ENCODE results near the gene MTO1.
"Not testable (repeated sequence)": the region's sequence is repeated elsewhere in the genome, so short reads cannot be mapped to it uniquely, and the experiment has no call there.

The MTO1 gene

DNA sequence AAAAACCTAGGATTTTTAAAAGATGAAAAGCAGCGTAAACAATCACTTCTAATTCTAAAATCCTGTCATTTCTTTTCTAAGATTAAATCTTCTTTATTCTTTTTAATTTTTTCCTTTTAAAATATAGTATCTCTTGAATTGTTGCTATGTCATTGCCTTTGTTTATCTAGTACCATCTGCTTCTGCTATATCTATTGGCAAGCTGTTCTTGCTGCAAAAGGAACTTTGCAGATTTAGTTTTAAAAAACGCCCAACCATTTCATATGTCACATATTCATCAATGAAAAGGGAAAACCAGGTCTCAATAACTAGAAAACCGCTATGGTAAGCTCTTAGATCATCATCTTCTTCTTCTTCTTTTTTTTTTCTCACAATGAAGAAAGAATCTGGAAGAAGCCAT, 70.8 kb downstream of the MTO1 start:
- Mint-ChIP-seq H3K36me3 (ENCODE audit: low read depth) (no peaks in the 10 kb centered on the region), H3K4me1 (no peaks in the 10 kb centered on the region), H3K27me3 (ENCODE audit: low read depth) (peaks cover 15% of the 10 kb centered on the region), H3K9me3 (no peaks in the 10 kb centered on the region), H3K4me3 (no peak overlapping the region), H3K27ac (no peak overlapping the region)
- TF ChIP-seq, protein P1, sequence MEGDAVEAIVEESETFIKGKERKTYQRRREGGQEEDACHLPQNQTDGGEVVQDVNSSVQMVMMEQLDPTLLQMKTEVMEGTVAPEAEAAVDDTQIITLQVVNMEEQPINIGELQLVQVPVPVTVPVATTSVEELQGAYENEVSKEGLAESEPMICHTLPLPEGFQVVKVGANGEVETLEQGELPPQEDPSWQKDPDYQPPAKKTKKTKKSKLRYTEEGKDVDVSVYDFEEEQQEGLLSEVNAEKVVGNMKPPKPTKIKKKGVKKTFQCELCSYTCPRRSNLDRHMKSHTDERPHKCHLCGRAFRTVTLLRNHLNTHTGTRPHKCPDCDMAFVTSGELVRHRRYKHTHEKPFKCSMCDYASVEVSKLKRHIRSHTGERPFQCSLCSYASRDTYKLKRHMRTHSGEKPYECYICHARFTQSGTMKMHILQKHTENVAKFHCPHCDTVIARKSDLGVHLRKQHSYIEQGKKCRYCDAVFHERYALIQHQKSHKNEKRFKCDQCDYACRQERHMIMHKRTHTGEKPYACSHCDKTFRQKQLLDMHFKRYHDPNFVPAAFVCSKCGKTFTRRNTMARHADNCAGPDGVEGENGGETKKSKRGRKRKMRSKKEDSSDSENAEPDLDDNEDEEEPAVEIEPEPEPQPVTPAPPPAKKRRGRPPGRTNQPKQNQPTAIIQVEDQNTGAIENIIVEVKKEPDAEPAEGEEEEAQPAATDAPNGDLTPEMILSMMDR (IDR thresholded peaks at IDR 0.05; ENCODE audit: unreplicated experiment in 3 of 3) = no peak

DNA sequence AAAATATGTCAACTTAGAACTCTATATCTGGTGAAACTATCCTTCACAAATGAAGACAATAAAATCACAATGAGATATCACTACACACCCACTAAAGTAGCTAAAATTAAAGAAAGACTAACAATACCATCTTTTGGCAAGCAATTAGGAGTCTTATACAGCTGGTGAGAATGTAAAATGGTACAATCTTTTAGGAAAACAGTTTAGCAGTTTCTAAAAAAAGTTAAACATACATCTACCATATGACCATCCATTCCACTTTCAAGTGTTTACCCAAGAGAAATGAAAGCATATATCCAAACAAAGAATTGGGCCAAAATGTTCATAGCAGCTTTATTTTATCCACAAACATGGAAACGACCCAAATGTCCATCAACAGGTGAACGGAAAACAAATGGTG, 73.1 kb downstream of the MTO1 start:
- H3K27ac Mint-ChIP-seq = no peak overlapping the region

DNA sequence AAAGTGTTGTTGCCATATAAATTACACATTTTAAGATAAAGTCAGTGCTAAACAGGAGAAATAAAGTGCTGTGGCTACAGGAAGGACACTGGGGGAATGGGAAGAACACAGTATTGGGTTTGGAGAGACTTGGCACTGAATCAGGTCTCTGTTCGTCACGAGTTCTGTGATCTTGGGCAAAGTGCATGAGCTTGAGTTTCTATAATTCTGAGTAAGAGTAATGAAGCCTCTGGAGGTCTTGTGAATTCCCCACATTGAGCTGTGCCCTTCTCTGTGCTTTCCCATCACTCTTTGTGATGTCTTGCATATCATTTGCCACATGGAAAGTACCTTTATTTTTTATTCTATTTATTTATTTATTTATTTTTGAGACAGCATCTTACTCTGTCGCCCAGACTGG, 76.1 kb downstream of the MTO1 start:
- no peak overlapping the region for H3K27ac Mint-ChIP-seq
- H3K4me3 Mint-ChIP-seq = no peak overlapping the region

More for the DNA sequence above, 73.1 kb downstream of the MTO1 start:
- no peaks in the 10 kb centered on the region for H3K9me3 Mint-ChIP-seq
- no peaks in the 10 kb centered on the region for H3K36me3 Mint-ChIP-seq (ENCODE audit: low read depth)
- no peak overlapping the region for H3K4me3 Mint-ChIP-seq
- H3K27me3 Mint-ChIP-seq (ENCODE audit: low read depth) = peaks cover 7% of the 10 kb centered on the region
- TF ChIP-seq, protein P1 (IDR thresholded peaks at IDR 0.05; ENCODE audit: unreplicated experiment in 3 of 3) = no peak
- no peaks in the 10 kb centered on the region for H3K4me1 Mint-ChIP-seq

DNA sequence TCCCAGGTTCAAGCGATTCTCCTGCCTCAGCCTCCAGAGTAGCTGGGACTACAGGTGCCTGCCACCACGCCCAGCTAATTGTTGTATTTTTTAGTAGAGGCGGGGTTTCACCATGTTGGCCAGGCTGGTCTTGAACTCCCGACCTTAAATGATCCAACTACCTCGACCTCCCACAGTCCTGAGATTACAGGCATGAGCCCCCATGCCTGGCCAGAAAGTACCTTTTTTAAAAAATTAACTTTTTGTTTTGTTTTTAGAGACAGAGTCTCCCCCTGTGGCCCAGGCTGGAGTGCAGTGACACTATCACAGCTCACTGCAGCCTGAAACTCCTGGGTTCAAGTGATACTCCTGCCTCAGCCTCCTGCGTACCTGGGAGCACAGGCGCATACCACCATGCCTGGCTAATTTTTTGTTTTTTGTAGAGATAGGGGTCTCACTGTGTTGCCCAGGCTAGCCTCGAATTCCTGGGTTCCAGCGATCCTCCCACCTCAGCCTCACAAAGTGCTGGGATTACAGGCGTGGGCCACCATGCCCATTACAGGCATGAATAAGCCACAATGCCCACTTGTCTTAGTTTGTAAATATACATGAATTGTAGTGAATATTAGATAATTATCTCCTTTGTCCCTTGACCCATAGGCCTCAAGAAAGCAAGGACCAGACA, 76.7 kb downstream of the MTO1 start:
- Mint-ChIP-seq H3K27ac (no peak overlapping the region), H3K4me3 (no peak overlapping the region), H3K27me3 (ENCODE audit: low read depth) (no peaks in the 10 kb centered on the region), H3K9me3 (no peaks in the 10 kb centered on the region), H3K36me3 (ENCODE audit: low read depth) (no peaks in the 10 kb centered on the region), H3K4me1 (no peaks in the 10 kb centered on the region)
- TF ChIP-seq, protein P1 (IDR thresholded peaks at IDR 0.05; ENCODE audit: unreplicated experiment in 3 of 3) = no peak

More for the DNA sequence above, 76.1 kb downstream of the MTO1 start:
- H3K36me3 Mint-ChIP-seq (ENCODE audit: low read depth) = no peaks in the 10 kb centered on the region
- no peaks in the 10 kb centered on the region for H3K4me1 Mint-ChIP-seq
- TF ChIP-seq, protein P1 (IDR thresholded peaks at IDR 0.05; ENCODE audit: unreplicated experiment in 3 of 3) = no peak
- peaks cover 5% of the 10 kb centered on the region for H3K27me3 Mint-ChIP-seq (ENCODE audit: low read depth)
- H3K9me3 Mint-ChIP-seq = no peaks in the 10 kb centered on the region

DNA sequence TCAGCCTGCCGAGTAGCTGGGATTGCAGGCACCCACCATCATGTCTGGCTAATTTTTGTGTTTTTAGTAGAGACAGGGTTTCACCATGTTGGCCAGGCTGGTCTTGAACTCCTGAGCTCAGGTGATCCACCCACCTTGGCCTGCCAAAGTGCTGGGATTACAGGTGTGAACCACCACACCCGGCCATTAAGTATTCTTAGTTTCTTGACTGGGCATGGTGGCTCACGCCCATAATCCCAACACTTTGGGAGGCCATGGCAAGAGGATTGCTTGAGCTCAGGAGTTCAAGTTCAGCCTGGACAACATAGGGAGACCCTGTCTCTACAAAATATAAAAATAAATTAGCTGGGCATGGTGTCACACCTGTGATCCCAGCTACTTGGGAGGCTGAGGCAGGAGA, 80.9 kb downstream of the MTO1 start:
- not testable (repeated sequence) for H3K36me3 Mint-ChIP-seq (ENCODE audit: low read depth); H3K27ac Mint-ChIP-seq; H3K4me1 Mint-ChIP-seq

DNA sequence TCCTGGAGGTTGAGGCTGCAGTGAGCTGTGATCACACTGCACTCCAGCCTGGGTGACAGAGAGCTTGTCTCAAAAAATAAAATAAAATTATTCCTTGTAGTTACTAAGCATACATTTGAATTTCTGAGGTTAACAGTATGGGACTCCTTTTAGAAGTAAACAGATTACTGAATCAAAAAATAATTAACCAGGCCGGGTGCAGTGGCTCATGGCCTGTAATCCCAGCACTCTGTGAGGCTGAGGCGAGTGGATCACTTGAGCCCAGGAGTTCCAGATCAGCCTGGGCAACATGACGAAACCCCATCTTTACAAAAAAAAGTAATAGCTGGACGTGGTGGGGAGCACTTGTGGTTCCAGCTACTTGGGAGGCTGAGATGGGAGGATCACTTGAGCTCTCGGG, 81.4 kb downstream of the MTO1 start:
- Mint-ChIP-seq H3K27me3 (ENCODE audit: low read depth) (peaks cover 3% of the 10 kb centered on the region), H3K27ac (no peak overlapping the region), H3K36me3 (ENCODE audit: low read depth) (no peaks in the 10 kb centered on the region), H3K4me3 (no peak overlapping the region), H3K9me3 (no peaks in the 10 kb centered on the region), H3K4me1 (no peaks in the 10 kb centered on the region)
- TF ChIP-seq, protein P1 (IDR thresholded peaks at IDR 0.05; ENCODE audit: unreplicated experiment in 3 of 3) = no peak

More for the DNA sequence above, 80.9 kb downstream of the MTO1 start:
- not testable (repeated sequence) for H3K4me3 Mint-ChIP-seq; H3K9me3 Mint-ChIP-seq; H3K27me3 Mint-ChIP-seq (ENCODE audit: low read depth)

Measured in nephron (organoid).